HEK293 (cell line): ENCODE results near the gene TRAPPC6A.

Experiments used
- CTCF ChIA-PET: fragments of 350-600 bp; formaldehyde crosslinking; extraction: SDS; loops from one replicate; lab custom pipeline; 2021; ENCODE audit warnings: antibody characterized with exemption; lab: Yijun Ruan, JAX
- POLR2A ChIA-PET: fragments of 300-600 bp; formaldehyde crosslinking; extraction: SDS; loops from one replicate; lab custom pipeline; 2020; ENCODE audit warnings: antibody characterized with exemption, inconsistent platforms; lab: Yijun Ruan, JAX
- H3K27ac ChIP-seq: fragments of 200-500 bp; sonication (Bioruptor generic); 2 replicates; pipeline ENCODE4 v1.5.1; 2014; ENCODE audit warnings: low read depth, low read length, control low read depth, inconsistent platforms; ENCODE audit errors: extremely low read depth
- H3K36me3 ChIP-seq, 2 experiments: fragments of 200-500 bp in 1 of 2; sonication (Bioruptor generic) in 1 of 2; 1 replicate in 1 of 2; 2 replicates in 1 of 2; pipeline ENCODE4 v1.5.1; 2014 to 2017; ENCODE audit warnings: inconsistent platforms in 2 of 2, low read length in 2 of 2; ENCODE audit not compliant: control insufficient read depth in 2 of 2, insufficient read depth in 1 of 2
- H3K4me1 ChIP-seq: fragments of 200-500 bp; sonication (Bioruptor generic); 2 replicates; pipeline ENCODE4 v1.5.1; 2014; ENCODE audit warnings: mild to moderate bottlenecking, low read length, inconsistent platforms; ENCODE audit not compliant: control insufficient read depth, insufficient read depth
- H3K4me3 ChIP-seq: 2 replicates; pipeline ENCODE4 v1.5.1; 2011; ENCODE audit warnings: low read depth, mild to moderate bottlenecking, control low read depth, low read length, moderate library complexity
- H3K9me3 ChIP-seq: fragments of 200-500 bp; sonication (Bioruptor generic); 2 replicates; pipeline ENCODE4 v1.5.1; 2014; ENCODE audit warnings: low read depth, low read length, inconsistent platforms; ENCODE audit not compliant: control insufficient read depth, insufficient read depth
- CTCF ChIP-seq: fragments of 450-650 bp; formaldehyde crosslinking; IDR thresholded peaks from 2 replicates; pipeline ENCODE4 v1.5.1; 2016; ENCODE audit warnings: missing biosample characterization, missing genetic modification characterization
- HOXD13 ChIP-seq: sonication (generic); formaldehyde crosslinking; IDR thresholded peaks from 2 replicates; pipeline ENCODE4 v1.8.0; 2022; ENCODE audit warnings: missing genetic modification reagents, borderline replicate concordance
- KLF16 ChIP-seq: fragments of 450-650 bp; formaldehyde crosslinking; IDR thresholded peaks from 2 replicates; pipeline ENCODE4 v1.5.1; 2017; ENCODE audit warnings: missing biosample characterization, missing genetic modification characterization
- MEIS1 ChIP-seq: sonication (generic); formaldehyde crosslinking; IDR thresholded peaks from 2 replicates; pipeline ENCODE4 v1.8.1; 2022; ENCODE audit warnings: missing genetic modification reagents, mild to moderate bottlenecking, borderline replicate concordance
- OSR2 ChIP-seq: fragments of 450-650 bp; formaldehyde crosslinking; IDR thresholded peaks from 2 replicates; pipeline ENCODE4 v1.5.1; 2016; ENCODE audit warnings: missing biosample characterization, missing genetic modification characterization
- PRDM10 ChIP-seq: fragments of 450-650 bp; formaldehyde crosslinking; IDR thresholded peaks from 2 replicates; pipeline ENCODE4 v1.5.1; 2016; ENCODE audit warnings: missing biosample characterization, missing genetic modification characterization
- REPIN1 ChIP-seq: fragments of 450-650 bp; formaldehyde crosslinking; IDR thresholded peaks from 2 replicates; pipeline ENCODE4 v1.5.1; 2017; ENCODE audit warnings: missing biosample characterization, missing genetic modification characterization, low read depth
- SALL2 ChIP-seq: fragments of 450-650 bp; formaldehyde crosslinking; IDR thresholded peaks from 2 replicates; pipeline ENCODE4 v1.5.0; 2017; ENCODE audit warnings: missing biosample characterization, mild to moderate bottlenecking, missing genetic modification characterization, borderline replicate concordance
- SP3 ChIP-seq: fragments of 450-650 bp; formaldehyde crosslinking; IDR thresholded peaks from 2 replicates; pipeline ENCODE4 v1.5.1; 2016; ENCODE audit warnings: missing biosample characterization, missing genetic modification characterization
- WT1 ChIP-seq: fragments of 450-650 bp; formaldehyde crosslinking; IDR thresholded peaks from 2 replicates; pipeline ENCODE4 v1.5.1; 2016; ENCODE audit warnings: missing biosample characterization, missing genetic modification characterization
- ZBTB21 ChIP-seq: fragments of 450-650 bp; formaldehyde crosslinking; IDR thresholded peaks from 2 replicates; pipeline ENCODE4 v1.5.1; 2017; ENCODE audit warnings: missing biosample characterization, missing genetic modification characterization
- ZFP69B ChIP-seq: fragments of 450-650 bp; formaldehyde crosslinking; IDR thresholded peaks from 2 replicates; pipeline ENCODE4 v1.5.1; 2016; ENCODE audit warnings: missing biosample characterization, missing genetic modification characterization
- ZNF121 ChIP-seq: fragments of 450-650 bp; formaldehyde crosslinking; IDR thresholded peaks from 2 replicates; pipeline ENCODE4 v1.5.1; 2016; ENCODE audit warnings: missing biosample characterization, missing genetic modification characterization
- ZNF140 ChIP-seq: fragments of 450-650 bp; formaldehyde crosslinking; IDR thresholded peaks from 2 replicates; pipeline ENCODE4 v1.5.1; 2016; ENCODE audit warnings: missing biosample characterization, missing genetic modification characterization
- ZNF155 ChIP-seq: fragments of 450-650 bp; formaldehyde crosslinking; IDR thresholded peaks from 2 replicates; pipeline ENCODE4 v1.5.1; 2016; ENCODE audit warnings: missing biosample characterization, missing genetic modification characterization
- ZNF239 ChIP-seq: fragments of 450-650 bp; formaldehyde crosslinking; IDR thresholded peaks from 2 replicates; pipeline ENCODE4 v1.5.1; 2016; ENCODE audit warnings: missing biosample characterization, missing genetic modification characterization
- ZNF274 ChIP-seq, 2 experiments: fragments of 200-500 bp in 1 of 2; fragments of 450-650 bp in 1 of 2; sonication (Bioruptor generic) in 1 of 2; formaldehyde crosslinking in 1 of 2; IDR thresholded peaks; 2 replicates each; pipeline versions ENCODE4 v1.5.1 to v1.6.1; 2014 to 2016; ENCODE audit warnings: borderline replicate concordance in 1 of 2, inconsistent platforms in 1 of 2, low read length in 1 of 2, missing biosample characterization in 1 of 2, missing genetic modification characterization in 1 of 2
- ZNF292 ChIP-seq: fragments of 450-650 bp; formaldehyde crosslinking; IDR thresholded peaks from 2 replicates; pipeline ENCODE4 v1.5.1; 2016; ENCODE audit warnings: low read depth, missing biosample characterization, missing genetic modification characterization, borderline replicate concordance
- ZNF501 ChIP-seq: fragments of 450-650 bp; formaldehyde crosslinking; IDR thresholded peaks from 2 replicates; pipeline ENCODE4 v1.5.1; 2016; ENCODE audit warnings: missing biosample characterization, missing genetic modification characterization
- ZNF621 ChIP-seq: fragments of 450-650 bp; formaldehyde crosslinking; IDR thresholded peaks from 2 replicates; pipeline ENCODE4 v1.5.1; 2017; ENCODE audit warnings: missing biosample characterization, missing genetic modification characterization
- ZNF654 ChIP-seq: fragments of 450-650 bp; formaldehyde crosslinking; IDR thresholded peaks from 2 replicates; pipeline ENCODE4 v1.5.1; 2016; ENCODE audit warnings: low read depth, missing biosample characterization, missing genetic modification characterization
- ZNF677 ChIP-seq: fragments of 450-650 bp; IDR thresholded peaks from 2 replicates; pipeline ENCODE4 v1.5.0; 2018; ENCODE audit warnings: missing biosample characterization, mild to moderate bottlenecking, missing genetic modification characterization, moderate library complexity
- TF ChIP-seq, protein P1 (sequence below): fragments of 450-650 bp; formaldehyde crosslinking; IDR thresholded peaks from 2 replicates; pipeline ENCODE4 v1.5.1; 2016; ENCODE audit warnings: missing biosample characterization, missing genetic modification characterization

Gene TRAPPC6A

DNA sequence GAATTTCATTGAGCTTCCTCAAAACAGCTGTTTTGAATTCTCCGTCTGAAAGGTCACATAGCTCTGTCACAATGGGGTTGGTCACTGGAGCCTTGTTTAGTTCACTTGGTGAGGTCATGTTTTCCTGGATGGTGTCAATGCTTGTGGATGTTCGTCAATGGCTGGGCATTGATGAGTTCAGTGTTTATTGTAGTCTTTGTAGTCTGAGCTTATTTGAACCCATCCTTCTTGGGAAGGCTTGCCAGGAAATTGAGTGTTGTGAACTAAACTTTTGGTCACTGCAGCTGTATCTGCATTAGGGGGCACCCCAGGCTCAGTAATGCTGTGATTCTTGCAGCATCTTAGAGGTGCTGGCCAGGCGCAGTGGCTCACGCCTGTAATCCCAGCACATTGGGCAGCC, 22.5 kb upstream of the TRAPPC6A start:
- no peak overlapping the region for H3K4me3 ChIP-seq
- ChIA-PET CTCF (interaction anchor here (0.6 to 2.2 kb wide), 13 partner anchors 8 to 1276 kb away, joined by 3 to 10 read pairs (median 3); no protein-coding TSS in a partner anchor), POLR2A (no interaction called here)
- H3K9me3 ChIP-seq: no peaks in the 10 kb centered on the region
- peak; percentile 50 for TF ChIP-seq ZNF654
- TF ChIP-seq ZNF292 (tag by site-specific recombination): no peak
- peak; percentile 82 for TF ChIP-seq CTCF (tag by site-specific recombination)
- no peak for TF ChIP-seq PRDM10 (tag by site-specific recombination)
- no peaks in the 10 kb centered on the region for H3K36me3 ChIP-seq
- no peaks in the 10 kb centered on the region for H3K4me1 ChIP-seq
- H3K27ac ChIP-seq: no peak overlapping the region

DNA sequence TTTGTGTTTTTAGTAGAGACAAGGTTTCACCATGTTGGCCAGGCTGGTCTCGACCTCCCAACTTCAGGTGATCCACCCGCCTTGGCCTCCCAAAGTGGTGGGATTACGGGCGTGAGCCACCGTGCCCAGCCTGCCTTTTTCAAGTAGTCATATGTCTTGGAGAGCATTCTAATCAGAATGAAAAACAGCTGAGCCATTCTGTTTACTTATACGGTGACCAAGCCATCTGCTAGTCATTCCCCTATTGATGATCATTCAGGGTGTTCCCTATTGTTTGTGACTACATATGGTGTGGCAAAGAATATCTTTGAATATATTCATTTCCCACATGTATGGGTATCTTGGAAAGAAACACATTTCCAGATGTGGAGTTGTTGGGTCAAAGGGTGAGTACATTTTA, 17.7 kb upstream of the TRAPPC6A start:
- CTCF ChIA-PET: interaction anchor here (1.3 kb wide), 1 partner anchor 136 kb away, joined by 4 read pairs; no protein-coding TSS in a partner anchor
- H3K4me1 ChIP-seq: no peaks in the 10 kb centered on the region
- no peak for TF ChIP-seq KLF16 (tag by site-specific recombination)
- TF ChIP-seq ZNF274 (IDR thresholded peaks at IDR 0.05; ENCODE audit: low read length): no peak
- TF ChIP-seq ZNF274 (tag by site-specific recombination; IDR thresholded peaks at IDR 0.05; ENCODE audit: borderline replicate concordance): no peak
- no peak for TF ChIP-seq ZNF155 (tag by site-specific recombination)
- TF ChIP-seq ZNF121 (tag by site-specific recombination): no peak
- no peak for TF ChIP-seq ZNF501
- TF ChIP-seq ZNF677: no peak
- TF ChIP-seq HOXD13: no peak
- no peak for TF ChIP-seq ZFP69B (tag by site-specific recombination)
- H3K4me3 ChIP-seq: no peak overlapping the region
- no peaks in the 10 kb centered on the region for H3K9me3 ChIP-seq
- H3K27ac ChIP-seq: no peak overlapping the region
- POLR2A ChIA-PET: no interaction called here
- no peaks in the 10 kb centered on the region for H3K36me3 ChIP-seq

DNA sequence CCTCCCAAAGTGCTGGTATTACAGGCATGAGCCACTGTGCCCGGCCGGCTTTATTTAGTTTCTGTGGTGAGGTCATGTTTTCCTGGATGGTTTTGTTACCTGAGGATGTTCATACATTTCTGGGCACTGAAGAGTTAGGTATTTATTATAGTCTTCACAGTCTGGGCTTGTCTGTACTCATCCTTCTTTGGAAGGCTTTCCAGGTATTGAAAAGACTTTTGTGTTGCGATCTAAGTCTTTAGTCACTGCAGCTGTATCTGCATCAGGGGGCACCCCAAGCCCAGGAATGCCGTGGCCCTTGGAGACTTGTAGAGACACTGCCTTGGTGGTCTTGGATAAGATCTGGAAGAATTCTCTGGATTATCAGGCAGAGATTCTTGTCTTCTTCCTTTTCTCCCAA, 13.3 kb upstream of the TRAPPC6A start:
- Histone ChIP-seq H3K4me3 (no peak overlapping the region), H3K4me1 (no peaks in the 10 kb centered on the region), H3K9me3 (no peaks in the 10 kb centered on the region), H3K27ac (no peak overlapping the region), H3K36me3 (no peaks in the 10 kb centered on the region)
- POLR2A ChIA-PET: no interaction called here
- CTCF ChIA-PET: interaction anchor here (1.2 kb wide), 1 partner anchor 146 kb away, joined by 3 read pairs; no protein-coding TSS in a partner anchor
- TF ChIP-seq SALL2 (no peak), ZNF239 (tag by site-specific recombination) (no peak), ZNF140 (tag by site-specific recombination) (no peak), ZNF621 (tag by site-specific recombination) (no peak), MEIS1 (CRISPR knock-in tag) (no peak), OSR2 (tag by site-specific recombination) (no peak), SP3 (tag by site-specific recombination) (no peak), WT1 (tag by site-specific recombination) (no peak), REPIN1 (no peak), ZBTB21 (tag by site-specific recombination) (no peak)
- TF ChIP-seq, protein P1, sequence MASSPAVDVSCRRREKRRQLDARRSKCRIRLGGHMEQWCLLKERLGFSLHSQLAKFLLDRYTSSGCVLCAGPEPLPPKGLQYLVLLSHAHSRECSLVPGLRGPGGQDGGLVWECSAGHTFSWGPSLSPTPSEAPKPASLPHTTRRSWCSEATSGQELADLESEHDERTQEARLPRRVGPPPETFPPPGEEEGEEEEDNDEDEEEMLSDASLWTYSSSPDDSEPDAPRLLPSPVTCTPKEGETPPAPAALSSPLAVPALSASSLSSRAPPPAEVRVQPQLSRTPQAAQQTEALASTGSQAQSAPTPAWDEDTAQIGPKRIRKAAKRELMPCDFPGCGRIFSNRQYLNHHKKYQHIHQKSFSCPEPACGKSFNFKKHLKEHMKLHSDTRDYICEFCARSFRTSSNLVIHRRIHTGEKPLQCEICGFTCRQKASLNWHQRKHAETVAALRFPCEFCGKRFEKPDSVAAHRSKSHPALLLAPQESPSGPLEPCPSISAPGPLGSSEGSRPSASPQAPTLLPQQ (tag by site-specific recombination): no peak
